Peyer's patch (tissue), 4 donors: ENCODE measurements around the gene IRS1. TPM values are rescaled to one million over a fixed set of nuclear protein-coding genes. Genes with fewer than 3 reads are reported as not detected.

Source experiments
- DNase-seq, 3 donors: peaks; one replicate each; pipeline ENCODE4 v3.0.0-alpha.2; 2017 to 2019
- H3K27ac ChIP-seq, 4 donors: fragments of 200-600 bp; sonication (generic); one replicate each; pipeline ENCODE4 v1.5.1; 2016 to 2019
- H3K27me3 ChIP-seq, 2 donors: fragments of 200-600 bp; sonication (generic); one replicate each; pipeline ENCODE4 v1.5.1; 2019
- H3K36me3 ChIP-seq, 3 donors: fragments of 200-600 bp; sonication (generic); one replicate each; pipeline ENCODE4 v1.5.1; 2016 to 2019
- H3K4me1 ChIP-seq, 4 donors: fragments of 200-600 bp; sonication (generic); one replicate each; pipeline ENCODE4 v1.5.1; 2016 to 2019
- H3K4me3 ChIP-seq, 4 donors: fragments of 200-600 bp; sonication (generic); 1 replicate in 3 of 4; 2 replicates in 1 of 4; pipeline ENCODE4 v1.5.1; 2016 to 2019; ENCODE audit warnings: mild to moderate bottlenecking in 1 of 4
- H3K9me3 ChIP-seq, 4 donors: fragments of 200-600 bp; sonication (generic); one replicate each; pipeline ENCODE4 v1.5.1; 2016 to 2019; ENCODE audit warnings: mild to moderate bottlenecking in 1 of 4
- CTCF ChIP-seq, 6 experiments: fragments of 450-650 bp in 4 of 6; fragments of 200-600 bp in 2 of 6; sonication (generic) in 1 of 6; IDR thresholded peaks; one replicate each; pipeline ENCODE4 v1.5.1; 2017 to 2019; ENCODE audit warnings: antibody characterized with exemption in 6 of 6, mild to moderate bottlenecking in 3 of 6, moderate library complexity in 1 of 6
- POLR2A ChIP-seq, 2 donors: fragments of 450-650 bp; IDR thresholded peaks; one replicate each; pipeline ENCODE4 v1.5.1; 2017; ENCODE audit warnings: antibody characterized with exemption in 2 of 2, mild to moderate bottlenecking in 2 of 2, moderate library complexity in 2 of 2
- total RNA-seq, 4 donors: library from RNA; depleted of rRNA; stranded (reverse); fragments of >200 nt; gene quantifications; one replicate each; pipeline ENCODE4 v1.1.0, GENCODE V29; 2016

IRS1 gene
- total RNA-seq, 4 donors from 2014 or later = 8.3 to 67.7 (median 22.5) TPM

- Histone ChIP-seq H3K4me3 (no peak overlapping the region), H3K36me3 (no peaks in the 10 kb centered on the region), H3K27me3 (no peaks in the 10 kb centered on the region), H3K9me3 (no peaks in the 10 kb centered on the region), H3K4me1 (peaks cover 0 to 5% (median 2%) of the 10 kb centered on the region in 4 donors), H3K27ac (no peak overlapping the region)
- TF ChIP-seq POLR2A (IDR thresholded peaks at IDR 0.05) (no peak), CTCF (IDR thresholded peaks at IDR 0.05) (no peak)
- DNase-seq = no peak
These were observed 30.4 kb upstream of the IRS1 start for GRCh38 chr2:226829721-226830631.

- Histone ChIP-seq H3K27ac (no peak overlapping the region), H3K27me3 (no peaks in the 10 kb centered on the region), H3K4me3 (no peak overlapping the region), H3K9me3 (no peaks in the 10 kb centered on the region), H3K4me1 (no peaks in the 10 kb centered on the region), H3K36me3 (no peaks in the 10 kb centered on the region)
- TF ChIP-seq POLR2A (IDR thresholded peaks at IDR 0.05) (no peak), CTCF (IDR thresholded peaks at IDR 0.05) (no peak)
- no peak for DNase-seq
These were observed 28.6 kb upstream of the IRS1 start for GRCh38 chr2:226828191-226828590.

GRCh38 chr2:226825056-226825455 lies 25.4 kb upstream of the IRS1 start:
- no peaks in the 10 kb centered on the region for H3K9me3 ChIP-seq
- no peaks in the 10 kb centered on the region for H3K4me1 ChIP-seq
- H3K4me3 ChIP-seq = no peak overlapping the region
- H3K27me3 ChIP-seq = no peaks in the 10 kb centered on the region
- TF ChIP-seq CTCF (IDR thresholded peaks at IDR 0.05) = no peak
- no peak for TF ChIP-seq POLR2A (IDR thresholded peaks at IDR 0.05)
- no peaks in the 10 kb centered on the region for H3K36me3 ChIP-seq
- no peak overlapping the region for H3K27ac ChIP-seq
- DNase-seq = no peak

- no peak overlapping the region for H3K4me3 ChIP-seq
- TF ChIP-seq POLR2A (IDR thresholded peaks at IDR 0.05) = no peak
- TF ChIP-seq CTCF (IDR thresholded peaks at IDR 0.05) = no peak
- H3K27me3 ChIP-seq = no peaks in the 10 kb centered on the region
These were observed 19.3 kb upstream of the IRS1 start for GRCh38 chr2:226818930-226819329.

GRCh38 chr2:226813148-226813701 lies 13.6 kb upstream of the IRS1 start:
- Histone ChIP-seq H3K4me3 (no peak overlapping the region), H3K27ac (no peak overlapping the region), H3K36me3 (no peaks in the 10 kb centered on the region), H3K27me3 (no peaks in the 10 kb centered on the region), H3K9me3 (no peaks in the 10 kb centered on the region), H3K4me1 (no peaks in the 10 kb centered on the region)
- no peak for DNase-seq
- TF ChIP-seq POLR2A (IDR thresholded peaks at IDR 0.05) (no peak), CTCF (IDR thresholded peaks at IDR 0.05) (peak in 4 of 6 experiments; percentile 23 to 56 (median 48))

More at GRCh38 chr2:226818930-226819329, 19.3 kb upstream of the IRS1 start:
- Histone ChIP-seq H3K4me1 (no peaks in the 10 kb centered on the region), H3K36me3 (no peaks in the 10 kb centered on the region), H3K9me3 (no peaks in the 10 kb centered on the region), H3K27ac (no peak overlapping the region)
- DNase-seq = no peak
